GM12892 (cell line): ENCODE results near the gene TMEM201.

Experiments used
- POLR2A ChIP-seq: IDR thresholded peaks from 2 replicates; pipeline ENCODE4 v1.6.1; 2011; ENCODE audit warnings: low read depth, low read length, control low read depth
- POLR2AphosphoS5 ChIP-seq: IDR thresholded peaks from 2 replicates; pipeline ENCODE4 v1.6.1; 2011; ENCODE audit warnings: low read depth, low read length, control low read depth
- TAF1 ChIP-seq: IDR thresholded peaks from 2 replicates; pipeline ENCODE4 v1.6.1; 2011; ENCODE audit warnings: low read depth, mild to moderate bottlenecking, control low read depth, low read length, borderline replicate concordance

DNA sequence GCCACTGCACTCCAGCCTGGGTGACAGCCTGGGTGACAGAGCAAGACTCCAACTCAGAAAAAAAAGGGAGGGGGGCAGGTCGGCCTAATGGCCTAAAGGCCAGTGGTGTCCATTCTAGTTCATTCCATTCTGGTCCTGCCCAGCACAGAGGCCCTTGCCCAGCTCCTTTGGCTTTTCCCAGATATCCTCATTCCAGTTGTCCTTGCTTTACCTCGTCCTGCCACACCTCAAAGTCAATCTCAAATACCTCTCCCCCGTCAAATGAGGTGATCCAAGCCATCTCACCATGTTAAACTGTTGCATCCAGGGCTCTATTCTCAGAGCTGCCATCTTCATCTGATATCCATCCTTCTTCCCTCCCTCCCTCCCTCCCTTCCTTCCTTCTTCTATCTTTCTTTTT is 42.9 kb downstream of the TMEM201 start:
- TF ChIP-seq POLR2AphosphoS5 (no peak), POLR2A (no peak), TAF1 (no peak)
